HG03378 (cell line): ENCODE results near the gene CACNA2D4.

ENCODE experiments used
- ATAC-seq: cut with Tn5 transposase; IDR thresholded peaks from one replicate; pipeline ENCODE4 v1.9.1; 2021; ENCODE audit warnings: mild to moderate bottlenecking, moderate library complexity; ENCODE audit not compliant: unreplicated experiment

CACNA2D4 gene

DNA sequence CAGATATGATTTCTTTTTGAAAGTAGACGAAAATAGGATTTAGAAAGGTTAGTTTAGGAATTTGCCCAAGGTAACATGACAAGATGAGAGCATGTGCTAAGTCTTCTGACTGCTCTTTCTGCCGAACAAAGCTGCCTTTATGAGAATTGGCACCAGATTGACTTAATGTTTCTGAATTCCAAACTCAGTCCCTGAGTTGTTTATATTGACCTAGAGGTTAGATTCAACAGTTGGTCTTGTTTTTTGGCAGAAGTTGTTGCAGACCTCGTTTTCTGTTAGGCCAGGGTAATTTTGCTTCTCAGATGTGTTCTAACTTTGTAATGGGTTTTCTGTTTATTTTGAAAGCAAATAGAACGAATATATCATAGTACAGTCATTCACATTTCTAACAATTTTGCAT is 159.6 kb downstream of the CACNA2D4 start:
- no peak for ATAC-seq

- ATAC-seq = no peak
Observed at GRCh38 chr12:1758376-1758775, 160.1 kb downstream of the CACNA2D4 start.

GRCh38 chr12:1750300-1750699 is 168.2 kb downstream of the CACNA2D4 start:
- ATAC-seq = no peak

- no peak for ATAC-seq
Observed at GRCh38 chr12:1749019-1749418, 169.4 kb downstream of the CACNA2D4 start.

GRCh38 chr12:1747609-1748008 is 170.8 kb downstream of the CACNA2D4 start:
- ATAC-seq = no peak

- no peak for ATAC-seq
Observed at GRCh38 chr12:1744932-1745331, 173.5 kb downstream of the CACNA2D4 start.
